ENCODE measurements around the gene CDIPT.

Gene CDIPT

DNA sequence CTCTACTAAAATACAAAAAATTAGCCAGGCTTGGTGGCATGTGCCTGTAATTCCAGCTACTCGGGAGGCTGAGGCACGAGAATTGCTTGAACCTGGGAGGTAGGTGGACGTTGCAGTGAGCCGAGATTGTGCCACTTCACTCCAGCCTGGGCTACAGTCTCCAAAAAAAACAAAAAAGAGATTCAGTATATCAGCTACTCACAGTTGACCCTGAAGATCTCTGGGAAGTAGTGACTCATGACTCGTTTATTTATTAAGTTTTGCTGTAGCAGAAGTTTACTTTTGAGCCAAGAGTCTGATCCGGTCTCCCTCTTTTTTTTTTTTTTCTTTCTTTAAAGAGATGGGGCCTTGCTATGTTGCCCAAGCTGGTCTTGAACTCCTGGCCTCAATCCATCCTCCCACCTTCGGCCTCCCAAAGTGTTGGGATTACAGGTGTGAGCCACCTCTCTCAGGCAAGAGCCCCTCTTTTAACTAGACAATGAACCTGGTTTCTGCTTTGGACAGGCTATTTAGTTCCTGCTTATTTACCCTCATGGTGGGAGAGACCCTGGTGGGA lies 38.4 kb downstream of the CDIPT start:
- no peak for DNase-seq

- DNase-seq: no peak
These were observed 41.3 kb downstream of the CDIPT start for GRCh38 chr16:29821643-29822115.

GRCh38 chr16:29820730-29821642 lies 42.0 kb downstream of the CDIPT start:
- no peak for DNase-seq

DNA sequence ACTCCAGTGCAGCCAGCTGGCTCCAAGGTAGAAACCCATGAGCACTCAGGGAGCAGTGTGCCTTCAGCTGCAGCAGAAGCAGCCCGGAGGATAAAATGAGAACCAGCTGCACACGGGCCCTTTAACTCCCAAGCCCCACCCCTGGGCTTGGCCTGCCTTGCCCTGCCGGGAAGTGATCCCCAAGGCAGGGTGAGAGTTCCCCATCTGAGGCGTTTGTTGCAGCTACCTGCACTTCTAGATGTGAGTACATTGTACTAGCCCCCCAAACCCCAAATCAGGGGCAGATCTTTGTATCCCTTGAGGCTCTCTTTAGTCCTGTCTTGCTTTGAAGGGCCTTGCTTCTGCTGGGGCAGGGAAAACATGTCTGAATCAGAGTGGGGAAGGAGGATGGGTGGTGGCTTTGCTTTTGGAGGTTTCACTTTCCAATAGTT lies 42.7 kb downstream of the CDIPT start, which contains the start of gene MVP:
MVP (plus strand) TSS at position 192 of the 431 bp plus-strand sequence. CDS start 10,088 bp downstream, outside the sequence.
- DNase-seq: peak; percentile 39

DNA sequence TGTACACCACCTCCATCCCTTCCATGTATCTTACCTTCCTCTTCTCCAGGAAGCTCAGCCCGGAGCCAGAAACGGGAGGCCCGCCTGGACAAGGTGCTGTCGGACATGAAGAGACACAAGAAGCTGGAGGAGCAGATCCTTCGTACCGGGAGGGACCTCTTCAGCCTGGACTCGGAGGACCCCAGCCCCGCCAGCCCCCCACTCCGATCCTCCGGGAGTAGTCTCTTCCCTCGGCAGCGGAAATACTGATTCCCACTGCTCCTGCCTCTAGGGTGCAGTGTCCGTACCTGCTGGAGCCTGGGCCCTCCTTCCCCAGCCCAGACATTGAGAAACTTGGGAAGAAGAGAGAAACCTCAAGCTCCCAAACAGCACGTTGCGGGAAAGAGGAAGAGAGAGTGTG lies 43.5 kb downstream of the CDIPT start:
- no peak for DNase-seq

- DNase-seq: no peak
These were observed 44.9 kb downstream of the CDIPT start for GRCh38 chr16:29818082-29818481.

GRCh38 chr16:29816694-29817441 lies 46.2 kb downstream of the CDIPT start:
- DNase-seq: peak; percentile 30

DNA sequence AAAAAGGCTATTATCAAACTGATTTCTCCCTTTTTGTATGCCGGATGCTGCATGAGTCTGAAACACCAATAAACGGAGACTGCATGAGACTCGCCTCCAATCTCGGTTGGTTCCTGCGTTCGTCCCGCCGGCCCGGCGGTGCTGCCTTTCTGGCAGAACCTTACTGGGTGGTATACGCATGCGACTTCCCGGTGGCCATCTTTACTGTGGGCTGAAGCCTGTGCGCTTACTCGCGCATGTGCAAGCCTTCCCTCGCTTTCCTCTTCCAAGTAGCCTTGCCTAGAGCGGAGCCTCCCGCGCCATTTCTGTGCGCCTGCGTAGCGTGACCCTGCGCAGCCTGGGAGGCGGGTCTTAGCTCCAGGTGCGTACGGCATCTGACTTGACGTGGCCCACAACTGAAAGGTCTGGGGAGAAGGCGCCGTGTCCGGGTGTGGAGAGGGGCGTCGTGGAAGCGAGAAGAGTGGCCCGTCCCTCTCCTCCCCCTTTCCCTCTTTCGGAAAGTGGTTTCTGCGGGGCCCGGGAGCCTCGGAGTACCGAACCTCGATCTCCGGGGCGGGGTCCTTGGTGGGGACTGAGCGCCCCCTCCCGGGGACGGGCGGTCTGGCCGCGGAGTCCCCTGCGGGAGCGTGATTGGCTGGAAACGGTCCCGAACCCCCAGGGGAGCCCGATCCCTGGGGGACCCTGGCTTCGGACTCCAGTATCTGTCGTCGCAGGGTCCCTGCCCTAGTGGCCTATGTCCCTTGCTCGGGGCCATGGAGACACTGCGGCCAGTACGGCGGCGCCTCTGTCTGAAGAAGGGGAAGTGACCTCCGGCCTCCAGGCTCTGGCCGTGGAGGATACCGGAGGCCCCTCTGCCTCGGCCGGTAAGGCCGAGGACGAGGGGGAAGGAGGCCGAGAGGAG lies 47.0 kb downstream of the CDIPT start, which contains the start of gene PAGR1:
PAGR1 (plus strand) TSS at position 360 of the 901 bp plus-strand sequence; CDS start at position 734, 374 bp downstream.
- peak; percentile 99 for DNase-seq

DNA sequence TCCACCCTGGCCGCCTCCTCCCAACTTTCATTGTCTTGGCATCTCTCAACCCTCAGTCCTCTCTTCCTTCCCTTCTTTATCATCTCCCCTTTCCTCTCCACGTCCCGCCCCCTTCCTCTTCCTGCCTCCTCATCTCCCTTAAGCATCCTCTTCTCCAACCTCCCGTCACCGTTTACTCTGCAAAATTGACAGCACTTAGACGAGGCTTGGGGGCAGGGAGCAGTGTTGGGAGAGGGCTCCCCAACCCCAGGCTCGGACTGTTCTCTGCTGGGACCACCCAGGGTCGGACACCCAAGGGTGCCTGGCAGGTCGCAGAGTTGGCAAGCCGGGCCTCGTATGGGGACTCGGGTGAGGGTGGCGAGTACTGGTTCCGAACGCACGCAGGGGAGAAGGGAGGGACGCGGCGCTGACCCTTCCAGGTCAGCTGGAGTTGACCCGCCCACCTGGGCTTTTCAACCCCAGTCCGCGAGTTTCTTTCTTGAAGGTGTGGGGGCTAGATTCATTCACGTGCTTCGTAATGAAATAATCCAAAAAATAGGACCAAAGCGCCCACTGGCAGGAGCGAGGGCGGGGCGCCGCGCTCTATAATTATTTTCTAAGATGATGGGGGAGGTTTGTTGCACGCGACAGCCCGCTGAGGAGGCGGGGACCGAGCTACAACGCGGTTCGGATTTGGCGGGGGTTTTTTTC lies 47.8 kb downstream of the CDIPT start:
- no peak for DNase-seq

GRCh38 chr16:29814592-29814991 lies 48.4 kb downstream of the CDIPT start:
- DNase-seq: no peak

DNA sequence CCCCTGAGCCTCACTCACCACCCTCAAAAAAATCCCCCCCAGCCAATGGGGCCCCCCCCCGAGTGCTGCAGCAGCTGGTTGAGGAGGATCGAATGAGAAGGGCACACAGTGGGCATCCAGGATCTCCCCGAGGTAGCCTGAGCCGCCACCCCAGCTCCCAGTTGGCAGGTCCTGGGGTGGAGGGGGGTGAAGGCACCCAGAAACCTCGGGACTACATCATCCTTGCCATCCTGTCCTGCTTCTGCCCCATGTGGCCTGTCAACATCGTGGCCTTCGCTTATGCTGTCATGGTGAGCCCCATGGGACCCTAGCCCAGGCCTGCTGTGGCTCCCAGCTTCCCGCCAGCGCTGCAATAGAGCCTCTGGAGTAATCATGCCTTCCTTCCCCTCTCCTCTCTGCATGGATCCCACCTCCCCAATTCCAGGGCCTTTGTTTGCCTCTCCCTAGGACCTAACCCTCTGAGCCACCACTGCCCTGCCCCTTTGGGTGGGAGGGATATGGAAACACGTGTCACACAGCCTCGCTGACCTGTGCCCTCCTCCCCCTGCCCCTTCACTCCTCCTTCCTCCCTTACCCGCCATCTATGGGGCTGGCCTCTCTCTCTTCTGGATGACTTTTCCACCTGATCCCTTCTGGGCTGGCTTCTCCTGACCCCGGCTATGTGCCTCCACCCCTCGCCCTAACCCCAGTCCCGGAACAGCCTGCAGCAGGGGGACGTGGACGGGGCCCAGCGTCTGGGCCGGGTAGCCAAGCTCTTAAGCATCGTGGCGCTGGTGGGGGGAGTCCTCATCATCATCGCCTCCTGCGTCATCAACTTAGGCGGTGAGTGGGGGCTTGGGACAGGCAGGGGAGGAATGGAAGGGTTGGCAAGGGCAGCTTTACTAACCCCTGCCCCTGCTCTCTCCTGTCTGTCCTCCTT lies 49.1 kb downstream of the CDIPT start:
- DNase-seq: no peak

GRCh38 chr16:29812754-29813643 lies 50.0 kb downstream of the CDIPT start:
- no peak for DNase-seq

DNA sequence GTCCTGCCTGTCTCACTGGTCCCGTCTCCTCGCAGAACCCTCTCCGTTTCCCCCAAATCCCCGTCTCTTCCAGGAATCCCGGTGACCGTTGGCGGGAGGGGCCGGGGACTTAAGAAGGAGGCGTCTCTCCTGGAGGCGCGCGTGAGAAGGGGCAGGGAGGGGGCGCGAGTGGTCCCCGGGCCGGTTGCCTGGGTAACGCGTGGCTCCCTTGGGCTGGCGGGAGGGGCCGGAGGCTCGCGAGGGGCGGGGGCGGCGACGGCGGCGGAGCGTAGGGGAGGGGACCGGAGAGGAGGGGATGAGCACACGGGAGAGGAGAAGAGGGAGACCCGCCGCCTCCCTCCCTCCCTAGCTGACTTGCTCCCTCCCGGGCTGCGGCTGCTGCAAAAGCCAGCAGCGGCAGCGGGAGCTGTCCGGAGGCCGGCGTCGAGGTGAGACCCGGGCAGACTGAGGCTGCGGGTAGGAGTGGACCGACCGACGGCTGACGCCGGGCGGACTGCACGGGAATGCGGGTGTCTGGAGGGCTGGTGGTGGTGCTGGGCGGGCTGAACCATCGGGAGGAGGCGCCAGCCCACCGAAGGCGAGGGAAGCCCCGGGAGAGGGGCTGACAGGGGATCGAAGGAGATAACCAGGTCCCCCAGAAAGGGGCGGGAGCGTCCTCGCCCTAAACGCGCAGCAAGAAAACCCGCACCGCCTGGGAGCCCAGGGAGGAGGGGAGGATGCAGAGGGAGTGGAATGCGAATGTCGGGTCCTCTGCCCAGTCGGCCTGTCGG lies 50.9 kb downstream of the CDIPT start, which contains the start of gene PRRT2:
PRRT2 (plus strand) TSS at position 298 of the 770 bp plus-strand sequence. CDS start 862 bp downstream, outside the sequence.
- peak; percentile 59 for DNase-seq

DNA sequence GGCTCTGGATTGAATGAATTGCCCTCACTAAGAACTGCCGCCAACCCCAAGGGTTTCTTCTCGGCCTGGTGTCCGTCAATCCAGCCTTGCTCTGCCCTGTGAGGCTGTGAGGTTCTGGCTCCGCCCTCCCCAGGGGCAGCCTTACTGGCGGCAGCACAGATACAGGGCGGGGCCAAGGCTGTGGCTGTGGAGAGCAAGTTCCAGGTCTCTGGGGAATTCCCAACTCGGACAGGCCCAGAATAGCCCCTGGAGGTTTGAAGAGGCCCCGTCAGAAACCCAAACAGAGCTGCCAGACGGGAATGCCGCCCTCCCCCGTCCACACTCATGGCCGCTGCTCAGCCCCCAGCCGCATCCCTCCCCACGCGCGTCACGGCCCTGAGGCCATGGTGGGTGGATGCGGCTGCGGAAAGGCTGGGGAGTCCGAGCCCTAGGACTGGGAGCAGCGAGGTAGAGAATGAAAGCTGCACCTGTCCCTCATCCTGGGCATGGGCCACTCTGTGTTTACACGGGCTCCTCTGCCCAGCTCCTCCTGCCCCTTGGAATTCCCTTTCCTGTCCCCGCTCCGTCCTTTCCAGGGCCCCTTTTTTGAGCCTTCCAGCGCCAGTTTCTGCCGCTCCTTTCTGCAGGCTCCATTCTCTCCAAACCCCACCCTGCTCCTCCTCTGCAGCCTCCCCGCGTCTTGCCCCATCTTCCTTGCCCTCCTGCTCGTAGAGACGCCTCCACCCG lies 51.7 kb downstream of the CDIPT start:
- DNase-seq: peak; percentile 91

GRCh38 chr16:29810699-29811169 lies 52.3 kb downstream of the CDIPT start:
- no peak for DNase-seq

- no peak for DNase-seq
These were observed 53.0 kb downstream of the CDIPT start for GRCh38 chr16:29809850-29810698.

All from midbrain (tissue), 1 donor.